GM13976 (cell line): Measurements from ENCODE around the gene ATG9B.

Experiments
- DNase-seq: peaks from one replicate; pipeline ENCODE4 v3.0.0; 2012; ENCODE audit warnings: low spot score
- CTCF ChIP-seq: IDR thresholded peaks from 2 replicates; pipeline ENCODE4 v1.5.1; 2012; ENCODE audit warnings: borderline replicate concordance, mild to moderate bottlenecking; ENCODE audit not compliant: insufficient read depth; ENCODE audit errors: extremely low read depth, missing control alignments, control extremely low read depth
- in situ Hi-C: fragments of 300-500 bp; cut with MboI; formaldehyde crosslinking; loops from one replicate; pipeline ENCODE4 v1.12.0; 2022; ENCODE audit warnings: low sequenced_read_pairs, mixed read lengths, inconsistent platforms; ENCODE audit not compliant: unreplicated experiment

ATG9B gene

GRCh38 chr7:151007469-151007898, 16.8 kb downstream of the ATG9B start:
- no peak for TF ChIP-seq CTCF
- in situ Hi-C loops, result no loop called here
- DNase-seq, result no peak

GRCh38 chr7:151006590-151007300, 17.5 kb downstream of the ATG9B start:
- DNase-seq, result no peak
- no peak for TF ChIP-seq CTCF
- in situ Hi-C loops, result no loop called here

DNA sequence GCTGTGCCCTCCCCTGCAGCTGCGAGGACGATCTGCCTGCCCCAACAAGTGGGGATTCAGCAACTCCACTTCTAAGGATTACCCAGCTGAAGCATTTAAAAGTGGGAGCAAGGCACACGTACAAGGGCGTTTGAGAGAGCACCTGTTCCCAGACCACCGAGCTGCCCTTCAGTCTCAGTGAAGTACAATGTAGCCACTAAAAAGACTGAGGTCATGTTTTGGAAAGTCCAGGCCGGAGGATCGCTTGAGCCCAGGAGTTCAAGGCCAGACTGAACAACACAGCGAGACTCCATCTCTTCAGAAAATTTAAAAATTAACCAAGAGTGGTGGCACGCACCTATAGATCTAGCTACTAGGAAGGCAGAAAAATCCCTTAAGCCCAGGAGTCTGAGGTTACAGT, 18.7 kb downstream of the ATG9B start:
- TF ChIP-seq CTCF, result no peak
- in situ Hi-C loops, result no loop called here
- no peak for DNase-seq

GRCh38 chr7:151003572-151003971, 20.7 kb downstream of the ATG9B start:
- no peak for TF ChIP-seq CTCF
- no peak for DNase-seq
- in situ Hi-C loops, result no loop called here

GRCh38 chr7:151001546-151001945, 22.7 kb downstream of the ATG9B start:
- DNase-seq, result no peak
- in situ Hi-C loops, result no loop called here
- TF ChIP-seq CTCF, result no peak

GRCh38 chr7:151000897-151001495, 23.3 kb downstream of the ATG9B start:
- no peak for DNase-seq
- in situ Hi-C loops, result no loop called here
- no peak for TF ChIP-seq CTCF
